ENCODE measurements around the gene SLFNL1.

SLFNL1 gene

GRCh38 chr1:41020109-41020576 lies 1.4 kb downstream of the SLFNL1 start:
- no peak for DNase-seq (ENCODE audit: low spot score)

DNA sequence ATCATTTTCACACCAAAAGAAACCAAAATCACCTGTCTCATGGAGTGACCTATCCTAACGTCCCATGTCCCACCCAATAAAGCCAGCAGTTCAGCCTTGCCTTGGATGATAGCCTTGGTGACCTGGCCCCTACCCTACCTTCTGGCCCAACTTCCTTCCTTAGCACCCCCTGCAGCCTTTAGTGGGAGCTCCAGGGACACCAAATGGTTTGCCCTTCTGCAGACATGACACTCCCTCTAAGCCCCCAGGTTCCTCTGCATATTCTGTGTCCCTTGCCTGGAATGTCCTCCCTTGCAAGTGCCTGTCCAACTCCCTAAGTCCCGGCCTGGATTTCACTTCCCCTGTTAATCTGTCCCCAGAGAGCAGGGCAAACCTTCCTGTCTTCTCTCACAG lies 2.2 kb downstream of the SLFNL1 start:
- no peak for DNase-seq (ENCODE audit: low spot score)

GRCh38 chr1:41018018-41018410 lies 3.5 kb downstream of the SLFNL1 start:
- no peak for DNase-seq (ENCODE audit: low spot score)

DNA sequence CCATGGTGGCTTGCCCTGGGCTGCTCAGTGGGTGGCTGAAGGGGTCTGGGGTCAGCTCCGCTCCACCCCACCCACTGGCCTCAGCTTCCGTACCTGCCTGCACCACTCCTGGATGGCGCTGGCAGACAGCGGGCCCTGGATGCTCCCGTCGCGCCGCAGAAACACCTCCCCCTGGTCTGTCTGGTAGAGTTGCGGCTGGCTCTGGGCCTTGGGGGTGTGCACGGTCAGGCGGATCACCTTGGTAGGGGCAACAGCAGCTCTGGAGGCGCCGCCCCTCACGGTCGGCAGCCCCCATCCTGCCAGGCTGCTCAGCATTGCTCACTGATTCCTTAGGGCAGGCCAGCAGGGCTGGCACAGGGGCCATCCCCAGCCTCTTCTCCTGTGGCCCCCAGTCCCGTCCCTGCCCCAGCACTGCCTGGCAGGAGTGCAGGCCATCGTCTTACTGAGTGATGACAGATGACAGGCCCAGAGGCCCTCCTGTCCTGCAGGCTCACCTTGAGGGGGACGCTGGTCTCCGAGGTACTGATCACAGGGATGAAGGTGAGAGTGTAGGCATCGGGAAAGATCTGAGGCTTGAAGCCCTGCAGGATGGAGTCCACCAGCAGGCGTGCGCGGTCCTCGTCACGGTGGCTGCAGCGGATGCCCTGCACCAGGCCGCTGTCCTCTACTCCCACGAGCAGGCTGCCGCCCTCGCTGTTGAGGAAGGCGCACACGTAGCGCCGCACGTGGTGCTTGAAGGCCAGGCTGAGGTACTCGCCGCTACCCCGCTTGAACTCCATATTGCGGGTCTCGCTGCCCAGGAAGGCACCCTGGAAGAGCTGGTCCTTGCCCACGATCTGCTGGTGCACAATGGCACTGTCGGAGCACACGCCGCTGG lies 4.1 kb downstream of the SLFNL1 start:
- no peak for DNase-seq (ENCODE audit: low spot score)

- DNase-seq (ENCODE audit: low spot score) = no peak
These were observed 5.5 kb downstream of the SLFNL1 start for GRCh38 chr1:41015897-41016470.

GRCh38 chr1:41015281-41015896 lies 6.1 kb downstream of the SLFNL1 start:
- DNase-seq (ENCODE audit: low spot score) = no peak

DNA sequence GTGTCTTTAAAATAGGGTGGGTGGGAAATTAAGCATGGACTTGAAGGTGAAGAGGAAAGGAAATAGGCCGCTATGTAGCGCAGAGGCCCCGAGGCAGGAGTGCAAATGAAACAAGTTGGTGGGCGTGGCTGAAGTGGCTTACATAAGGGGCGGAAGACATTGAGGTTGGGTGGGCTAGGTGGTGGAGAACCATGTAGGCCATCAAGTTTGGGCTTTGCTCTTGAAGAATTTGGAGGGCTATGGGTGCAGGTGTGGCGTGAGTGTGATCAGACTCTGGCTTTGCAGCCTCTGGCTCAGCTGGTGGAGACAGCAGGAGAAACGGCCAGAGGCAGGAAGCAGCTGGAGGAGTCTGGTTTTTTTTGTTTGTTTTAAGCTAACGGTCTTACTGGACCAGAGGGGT lies 6.7 kb downstream of the SLFNL1 start:
- DNase-seq (ENCODE audit: low spot score) = no peak

- peak; percentile 7 for DNase-seq (ENCODE audit: low spot score)
These were observed 7.7 kb downstream of the SLFNL1 start for GRCh38 chr1:41013796-41014195.

DNA sequence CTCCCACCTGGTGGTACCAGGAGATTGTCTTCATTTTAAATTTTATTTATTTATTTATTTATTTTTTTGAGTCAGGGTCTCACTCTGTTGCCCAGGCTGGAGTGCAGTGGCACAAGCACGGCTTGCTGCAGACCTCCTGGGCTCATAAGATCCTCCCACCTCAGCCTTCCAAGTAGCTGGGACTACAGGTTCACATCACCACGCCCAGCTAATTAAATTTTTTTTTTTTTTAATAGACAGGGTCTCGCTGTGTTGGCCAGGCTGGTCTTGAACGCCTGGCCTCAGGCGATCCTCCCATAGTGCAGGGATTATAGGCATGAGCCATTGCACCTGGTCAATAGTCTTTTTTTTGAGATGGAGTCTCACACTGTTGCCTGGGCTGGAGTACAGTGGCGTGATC lies 8.5 kb downstream of the SLFNL1 start:
- DNase-seq (ENCODE audit: low spot score) = no peak

GRCh38 chr1:41010345-41010744 lies 11.2 kb downstream of the SLFNL1 start:
- DNase-seq (ENCODE audit: low spot score) = no peak

- DNase-seq (ENCODE audit: low spot score) = no peak
These were observed 12.1 kb downstream of the SLFNL1 start for GRCh38 chr1:41009466-41009865.

DNA sequence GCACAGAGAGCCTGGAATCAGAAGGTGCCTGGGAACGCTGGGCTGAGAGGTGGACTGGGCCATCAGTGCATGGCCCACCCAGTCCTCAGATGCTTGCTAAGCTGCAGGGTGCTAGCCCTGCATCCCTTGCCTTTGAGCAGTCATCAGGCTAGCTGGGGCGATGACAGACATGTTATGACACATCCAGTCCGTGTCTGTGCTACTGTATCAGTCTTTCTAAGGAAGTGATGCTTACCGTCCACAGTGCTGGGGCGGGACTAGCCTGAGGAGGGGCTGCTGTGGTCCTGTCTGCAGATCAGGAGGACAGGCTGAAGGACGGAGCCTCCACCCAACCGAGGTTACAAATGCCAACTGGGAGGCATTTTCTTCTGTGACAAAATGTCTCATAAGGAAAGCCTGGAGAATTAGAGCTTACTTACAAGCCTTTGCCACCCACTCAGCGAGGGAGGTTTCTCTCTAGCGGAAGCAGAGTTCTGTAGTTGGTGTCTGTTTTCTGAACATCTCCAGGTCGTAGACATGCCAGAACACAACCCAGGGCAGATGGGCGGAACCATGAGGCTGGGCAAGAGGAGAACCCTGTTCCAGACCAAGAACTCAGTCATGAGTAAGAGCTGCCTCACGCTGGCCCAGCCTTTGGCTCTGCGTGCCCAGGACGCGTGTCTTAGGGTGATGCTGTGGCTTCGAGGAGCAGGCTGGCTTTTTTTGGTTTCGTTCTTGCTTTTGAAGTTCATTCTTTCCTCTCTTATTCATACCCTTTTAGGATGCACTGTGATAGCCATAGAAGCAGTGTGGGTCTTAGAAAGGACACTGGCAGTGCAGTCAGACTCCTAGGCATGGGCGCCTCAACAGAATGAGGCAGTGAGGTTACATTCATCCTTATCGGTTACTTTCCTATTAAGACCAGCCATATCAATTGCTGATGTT lies 14.3 kb downstream of the SLFNL1 start:
- no peak for DNase-seq (ENCODE audit: low spot score)

DNA sequence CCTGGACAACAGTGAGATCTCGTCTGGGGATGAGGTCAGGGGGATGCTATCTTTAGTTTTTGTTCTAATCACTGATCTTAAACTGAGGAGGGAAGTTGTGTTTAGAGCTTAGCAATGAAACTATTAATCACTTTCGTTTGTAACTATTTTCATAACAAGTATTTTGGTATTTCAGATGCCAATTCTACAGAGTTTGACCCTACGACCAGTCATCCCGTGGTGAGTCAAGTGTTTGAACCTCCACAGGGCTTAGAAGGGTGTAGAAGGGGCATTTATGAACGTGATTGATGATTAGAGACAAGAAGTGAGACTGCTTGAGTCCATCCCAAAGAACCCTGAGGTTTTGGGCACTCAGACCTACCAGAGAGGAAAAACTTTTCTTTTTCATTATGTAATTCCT lies 15.6 kb downstream of the SLFNL1 start:
- DNase-seq (ENCODE audit: low spot score) = no peak

DNA sequence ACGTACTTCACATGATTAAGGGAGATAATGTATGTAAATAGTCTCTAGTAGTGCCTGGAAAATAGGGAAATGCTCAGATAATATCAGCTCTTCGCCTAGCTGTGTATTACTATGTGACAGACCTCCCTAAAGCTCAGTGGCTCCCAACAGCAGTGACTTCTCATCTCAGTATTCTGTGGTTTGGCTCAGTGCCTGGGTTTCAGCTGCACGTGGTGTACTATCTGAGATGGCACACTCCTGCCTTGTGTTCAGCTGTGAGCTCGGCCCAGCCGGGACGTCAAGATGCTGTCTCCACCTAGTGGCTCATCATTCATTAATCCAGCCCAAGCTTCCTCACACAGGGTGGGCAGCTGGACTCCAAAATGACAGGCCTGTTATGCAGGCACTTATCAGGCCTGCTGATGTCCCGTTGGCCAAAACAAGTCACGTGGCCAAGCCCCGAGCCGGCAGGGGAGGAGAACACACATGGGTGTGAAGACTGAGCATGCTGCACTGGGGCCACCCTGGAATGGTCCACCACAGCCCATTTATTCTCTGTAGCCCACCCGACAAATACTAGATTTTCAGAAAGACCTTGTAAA lies 17.8 kb downstream of the SLFNL1 start:
- DNase-seq (ENCODE audit: low spot score) = peak; percentile 93

DNA sequence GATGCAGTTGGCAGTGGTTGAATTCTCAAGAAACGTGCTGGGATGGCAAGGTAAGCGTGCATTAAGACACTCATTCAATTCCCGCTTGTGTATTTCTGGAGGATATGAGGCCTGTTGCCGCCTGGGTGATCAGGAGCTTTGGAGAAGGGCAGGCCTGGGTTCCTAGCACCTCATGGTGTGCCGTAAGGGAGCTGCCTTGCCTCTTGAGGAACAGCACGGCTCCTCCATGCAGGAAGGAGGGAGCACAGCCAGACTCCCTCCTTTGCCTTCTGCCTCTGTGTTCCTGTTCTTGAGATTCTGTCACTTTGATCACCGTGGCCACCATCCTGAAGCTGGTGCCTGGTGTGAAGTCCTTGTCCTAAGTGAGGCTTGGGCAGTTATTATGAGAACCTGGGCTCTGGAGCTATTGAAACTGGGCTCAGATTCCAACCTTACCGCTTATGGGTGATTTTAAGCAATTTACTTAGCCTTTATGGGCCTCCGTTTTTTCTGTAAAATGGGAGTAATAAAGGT lies 18.3 kb downstream of the SLFNL1 start:
- DNase-seq (ENCODE audit: low spot score) = no peak

DNA sequence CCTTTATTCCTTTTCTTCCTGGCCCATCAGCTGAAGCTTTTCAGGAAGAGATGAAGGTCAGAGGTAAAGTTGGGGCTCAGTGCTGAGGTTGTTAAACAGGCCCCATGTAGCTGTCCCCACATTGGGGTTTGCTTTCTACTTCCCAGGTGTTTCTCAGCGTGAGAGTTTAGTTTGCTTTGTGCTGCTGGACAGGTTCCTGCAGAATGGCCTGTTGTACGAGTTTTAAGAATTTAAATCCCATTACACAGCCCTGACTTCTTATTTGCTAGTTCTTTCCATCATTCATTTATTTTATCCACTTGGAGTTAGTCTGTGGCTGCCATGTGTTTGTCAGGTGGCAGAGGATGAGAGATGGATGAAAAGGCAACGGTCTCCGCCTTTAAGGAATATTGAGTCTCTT lies 22.9 kb downstream of the SLFNL1 start:
- no peak for DNase-seq (ENCODE audit: low spot score)

- DNase-seq (ENCODE audit: low spot score) = no peak
These were observed 24.4 kb downstream of the SLFNL1 start for GRCh38 chr1:40997096-40997495.

DNA sequence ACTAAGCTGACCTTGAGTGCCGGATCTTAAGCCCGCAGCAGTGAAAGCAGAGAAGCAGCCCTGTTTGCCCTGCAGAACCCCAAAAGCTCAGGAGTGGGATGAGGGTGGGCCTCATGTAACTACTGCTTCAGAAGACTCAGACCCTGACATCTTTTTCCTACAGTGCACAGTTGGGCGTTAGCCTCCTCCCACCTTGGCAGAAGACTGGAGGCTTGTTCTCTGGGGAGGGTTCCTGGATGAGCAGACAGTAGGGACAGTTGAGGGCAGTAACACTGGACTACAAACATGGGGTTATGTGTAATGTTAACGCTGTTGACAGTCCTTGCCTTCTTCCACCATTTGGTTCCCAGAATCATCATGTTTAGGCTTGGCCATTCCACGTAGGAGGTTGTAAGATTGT lies 32.5 kb downstream of the SLFNL1 start:
- no peak for DNase-seq (ENCODE audit: low spot score)

GRCh38 chr1:40988280-40988679 lies 33.2 kb downstream of the SLFNL1 start:
- DNase-seq (ENCODE audit: low spot score) = no peak

GRCh38 chr1:40987439-40988276 lies 33.9 kb downstream of the SLFNL1 start:
- no peak for DNase-seq (ENCODE audit: low spot score)

DNA sequence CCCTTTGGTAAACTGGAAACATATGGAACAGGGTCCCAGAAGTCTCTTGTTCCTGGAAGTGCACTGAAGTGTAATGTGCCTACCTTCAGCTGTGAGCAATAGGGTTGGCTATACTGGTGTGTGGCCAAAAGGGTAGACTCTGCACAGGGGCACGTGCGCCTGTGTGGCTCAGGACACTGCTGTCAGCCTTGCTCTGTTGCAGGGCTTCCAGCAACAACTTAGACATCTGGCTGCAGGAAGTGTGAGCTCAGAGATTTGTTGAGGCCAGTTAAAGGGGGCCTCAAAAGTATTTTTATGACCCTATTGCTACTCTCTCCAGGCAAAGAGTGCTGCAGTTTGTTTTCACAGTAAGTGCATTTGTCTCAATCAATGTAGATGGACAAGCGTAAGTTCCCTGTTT lies 34.6 kb downstream of the SLFNL1 start:
- no peak for DNase-seq (ENCODE audit: low spot score)
